Fibroblast of lung (primary cell): Measurements from ENCODE around the gene C22orf31. TPM values are rescaled to one million over a fixed set of nuclear protein-coding genes. Genes with fewer than 3 reads are reported as not detected.

Source experiments
- DNase-seq, 2 donors: peaks; one replicate each; pipeline versions ENCODE4 v3.0.0 to v3.0.0-alpha.2; 2010; ENCODE audit warnings: low read depth in 2 of 2
- H2AFZ ChIP-seq: 2 replicates; pipeline ENCODE4 v1.5.1; 2012; ENCODE audit warnings: low read length, control low read depth, inconsistent platforms
- H3K27ac ChIP-seq: 2 replicates; pipeline ENCODE4 v1.5.1; 2011; ENCODE audit warnings: low read length, control low read depth; ENCODE audit not compliant: insufficient read depth
- H3K27me3 ChIP-seq: 2 replicates; pipeline ENCODE4 v1.5.1; 2011; ENCODE audit warnings: mild to moderate bottlenecking, low read length; ENCODE audit not compliant: control insufficient read depth, insufficient read depth
- H3K36me3 ChIP-seq: 2 replicates; pipeline ENCODE4 v1.5.1; 2011; ENCODE audit warnings: low read length; ENCODE audit not compliant: control insufficient read depth, insufficient read depth
- H3K4me1 ChIP-seq: 2 replicates; pipeline ENCODE4 v1.5.1; 2011; ENCODE audit warnings: low read length; ENCODE audit not compliant: control insufficient read depth, insufficient read depth; ENCODE audit errors: extremely low read depth
- H3K4me2 ChIP-seq: 2 replicates; pipeline ENCODE4 v1.5.1; 2011; ENCODE audit warnings: low read length, control low read depth; ENCODE audit not compliant: insufficient read depth; ENCODE audit errors: extremely low read depth
- H3K4me3 ChIP-seq, 4 experiments: fragments of 200-600 bp in 1 of 4; sonication (generic) in 1 of 4; replicated peaks in 1 of 4; 2 replicates each; pipeline ENCODE4 v1.5.1; 2011 to 2016; ENCODE audit warnings: low read length in 4 of 4, low read depth in 3 of 4, mild to moderate bottlenecking in 3 of 4, control low read depth in 2 of 4, inconsistent platforms in 1 of 4, mixed read lengths in 1 of 4; ENCODE audit not compliant: insufficient read depth in 1 of 4; ENCODE audit errors: control extremely low read depth in 1 of 4
- H3K79me2 ChIP-seq: 2 replicates; pipeline ENCODE4 v1.5.1; 2012; ENCODE audit warnings: mild to moderate bottlenecking, low read length, inconsistent platforms; ENCODE audit not compliant: control insufficient read depth, insufficient read depth
- H3K9ac ChIP-seq: 2 replicates; pipeline ENCODE4 v1.5.1; 2011; ENCODE audit warnings: mild to moderate bottlenecking, low read length, control low read depth; ENCODE audit not compliant: insufficient read depth
- H3K9me3 ChIP-seq: 2 replicates; pipeline ENCODE4 v1.5.1; 2012; ENCODE audit warnings: low read depth, low read length; ENCODE audit not compliant: control insufficient read depth, insufficient read depth
- H4K20me1 ChIP-seq: 2 replicates; pipeline ENCODE4 v1.5.1; 2011; ENCODE audit warnings: low read length; ENCODE audit not compliant: control insufficient read depth, insufficient read depth; ENCODE audit errors: extremely low read depth
- EZH2 ChIP-seq: IDR thresholded peaks from 2 replicates; pipeline ENCODE4 v1.5.1; 2012; ENCODE audit warnings: low read length, control low read depth, mild to moderate bottlenecking; ENCODE audit errors: missing control alignments
- polyA plus RNA-seq, 2 donors: library from polyadenylated mRNA; depleted of rRNA in 1 of 2; stranded (reverse) in 1 of 2; unstranded in 1 of 2; fragments of >200 nt; gene quantifications; 2 replicates each; pipeline ENCODE4 v1.2.1, GENCODE V29; 2011 to 2012; ENCODE audit warnings: missing spikeins in 1 of 2
- total RNA-seq: library from RNA; depleted of rRNA; stranded (reverse); fragments of >200 nt; gene quantifications from 2 replicates; pipeline ENCODE4 v1.2.1, GENCODE V29; 2014
- TF ChIP-seq, protein P1 (sequence below), 2 donors: IDR thresholded peaks in 1 of 2; conservative IDR thresholded peaks in 1 of 2; 1 replicate in 1 of 2; 2 replicates in 1 of 2; pipeline ENCODE4 v1.5.1; 2011 to 2012; ENCODE audit warnings: low read length in 2 of 2, control low read depth in 1 of 2, inconsistent platforms in 1 of 2, low read depth in 1 of 2, mild to moderate bottlenecking in 1 of 2

Gene C22orf31
- total and polyA plus RNA-seq, 2 donors (not counting 1 experiment from before 2014, with no cell fraction given): 0.17 TPM; not detected in 1

DNA sequence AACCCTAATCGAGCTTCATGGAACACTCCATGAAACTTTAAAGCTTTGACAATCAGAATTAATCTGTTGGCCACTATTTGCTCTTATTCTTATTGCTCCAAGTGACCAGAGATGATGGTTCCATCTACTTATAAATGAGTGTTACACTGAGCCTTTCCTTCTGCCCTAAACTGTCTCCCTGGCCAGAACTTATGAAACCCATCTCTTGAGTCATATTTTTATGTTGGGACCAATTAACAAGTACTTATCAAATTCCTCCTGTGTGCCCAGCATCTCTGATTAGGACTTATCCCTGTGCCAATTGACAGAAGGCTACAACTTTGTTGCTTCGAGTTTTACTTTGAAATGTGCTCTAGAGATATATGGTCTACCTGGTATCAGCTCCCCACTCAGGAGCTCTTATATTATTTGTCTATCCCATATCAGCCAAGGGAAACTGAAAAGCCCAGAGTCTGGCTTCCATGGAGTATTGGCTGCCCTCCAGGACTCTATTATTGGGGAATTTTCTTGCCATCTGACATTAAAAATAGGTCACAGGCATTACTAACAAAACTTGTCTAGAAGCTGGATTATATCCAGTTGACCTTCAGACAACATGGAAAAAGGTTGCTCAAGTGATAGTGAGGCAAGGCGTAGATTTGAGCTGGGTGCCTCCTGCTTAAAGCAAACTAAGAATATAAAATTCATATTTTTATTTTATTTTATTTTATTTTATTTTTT, 20.0 kb upstream of the C22orf31 start:
- Histone ChIP-seq H3K4me1 (peaks cover 3% of the 10 kb centered on the region), H3K27me3 (no peaks in the 10 kb centered on the region), H3K9ac (no peak overlapping the region), H3K27ac (no peak overlapping the region), H3K36me3 (no peaks in the 10 kb centered on the region), H3K9me3 (no peaks in the 10 kb centered on the region), H2AFZ (no peak overlapping the region), H4K20me1 (no peaks in the 10 kb centered on the region), H3K4me3 (no peak overlapping the region), H3K4me2 (no peak overlapping the region), H3K79me2 (no peaks in the 10 kb centered on the region)
- DNase-seq: no peak
- no peak for TF ChIP-seq EZH2
- TF ChIP-seq, protein P1, sequence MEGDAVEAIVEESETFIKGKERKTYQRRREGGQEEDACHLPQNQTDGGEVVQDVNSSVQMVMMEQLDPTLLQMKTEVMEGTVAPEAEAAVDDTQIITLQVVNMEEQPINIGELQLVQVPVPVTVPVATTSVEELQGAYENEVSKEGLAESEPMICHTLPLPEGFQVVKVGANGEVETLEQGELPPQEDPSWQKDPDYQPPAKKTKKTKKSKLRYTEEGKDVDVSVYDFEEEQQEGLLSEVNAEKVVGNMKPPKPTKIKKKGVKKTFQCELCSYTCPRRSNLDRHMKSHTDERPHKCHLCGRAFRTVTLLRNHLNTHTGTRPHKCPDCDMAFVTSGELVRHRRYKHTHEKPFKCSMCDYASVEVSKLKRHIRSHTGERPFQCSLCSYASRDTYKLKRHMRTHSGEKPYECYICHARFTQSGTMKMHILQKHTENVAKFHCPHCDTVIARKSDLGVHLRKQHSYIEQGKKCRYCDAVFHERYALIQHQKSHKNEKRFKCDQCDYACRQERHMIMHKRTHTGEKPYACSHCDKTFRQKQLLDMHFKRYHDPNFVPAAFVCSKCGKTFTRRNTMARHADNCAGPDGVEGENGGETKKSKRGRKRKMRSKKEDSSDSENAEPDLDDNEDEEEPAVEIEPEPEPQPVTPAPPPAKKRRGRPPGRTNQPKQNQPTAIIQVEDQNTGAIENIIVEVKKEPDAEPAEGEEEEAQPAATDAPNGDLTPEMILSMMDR (conservative IDR thresholded peaks at IDR 0.05 in 1 of 2, IDR thresholded peaks at IDR 0.05 in 1 of 2; ENCODE audit: low read depth in 1 of 2, low read length in 2 of 2): no peak

DNA sequence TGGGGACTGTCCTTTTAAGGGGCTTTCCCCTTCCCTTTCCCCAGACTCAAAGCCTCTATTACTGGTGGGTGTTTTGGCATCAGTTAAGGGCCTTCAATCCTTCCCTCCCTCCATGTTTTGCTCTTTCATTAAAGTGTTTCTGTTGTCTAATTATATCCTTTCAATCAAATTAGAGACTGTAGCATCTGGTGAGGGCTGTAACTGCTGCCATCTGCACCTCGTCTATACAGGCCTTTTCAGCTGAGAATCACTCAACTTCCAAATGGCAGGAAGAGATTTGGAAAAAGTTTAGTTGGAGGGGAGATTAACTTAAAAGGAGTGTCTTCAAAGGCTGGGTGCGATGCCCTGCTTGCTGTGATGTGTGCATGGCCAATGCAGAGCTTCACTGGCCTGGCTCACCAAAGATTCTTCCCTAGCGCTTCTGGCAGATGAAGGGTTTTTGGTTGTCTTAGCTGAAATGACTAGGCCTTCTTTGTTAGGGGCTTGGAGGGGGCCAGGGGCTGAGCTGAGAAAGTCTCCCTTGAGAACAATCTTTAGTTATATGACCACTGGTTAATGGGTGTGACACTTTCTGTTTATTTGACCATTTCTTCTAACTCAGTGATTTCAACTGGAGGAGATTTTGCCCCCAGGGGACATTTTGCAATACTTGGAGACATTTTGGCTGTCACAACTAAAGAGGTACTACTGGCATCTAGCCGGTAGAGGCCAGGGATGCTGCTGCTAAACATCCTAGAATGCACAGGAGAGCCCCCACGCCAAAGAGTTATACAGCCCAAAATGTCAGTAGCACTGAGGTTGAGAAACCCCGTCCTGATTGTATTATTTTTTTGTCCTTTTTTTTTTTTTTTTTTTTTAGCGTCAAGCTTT, 18.7 kb upstream of the C22orf31 start:
- no peaks in the 10 kb centered on the region for H3K27me3 ChIP-seq
- no peak overlapping the region for H3K27ac ChIP-seq
- no peaks in the 10 kb centered on the region for H3K79me2 ChIP-seq
- DNase-seq: no peak
- H3K4me3 ChIP-seq: no peak overlapping the region
- TF ChIP-seq, protein P1 (conservative IDR thresholded peaks at IDR 0.05 in 1 of 2, IDR thresholded peaks at IDR 0.05 in 1 of 2; ENCODE audit: low read depth in 1 of 2, low read length in 2 of 2): no peak
- no peak for TF ChIP-seq EZH2
- no peak overlapping the region for H3K9ac ChIP-seq
- H3K9me3 ChIP-seq: no peaks in the 10 kb centered on the region
- no peaks in the 10 kb centered on the region for H3K36me3 ChIP-seq
- H2AFZ ChIP-seq: no peak overlapping the region
- no peak overlapping the region for H3K4me2 ChIP-seq
- H3K4me1 ChIP-seq: peaks cover 3% of the 10 kb centered on the region
- no peaks in the 10 kb centered on the region for H4K20me1 ChIP-seq

DNA sequence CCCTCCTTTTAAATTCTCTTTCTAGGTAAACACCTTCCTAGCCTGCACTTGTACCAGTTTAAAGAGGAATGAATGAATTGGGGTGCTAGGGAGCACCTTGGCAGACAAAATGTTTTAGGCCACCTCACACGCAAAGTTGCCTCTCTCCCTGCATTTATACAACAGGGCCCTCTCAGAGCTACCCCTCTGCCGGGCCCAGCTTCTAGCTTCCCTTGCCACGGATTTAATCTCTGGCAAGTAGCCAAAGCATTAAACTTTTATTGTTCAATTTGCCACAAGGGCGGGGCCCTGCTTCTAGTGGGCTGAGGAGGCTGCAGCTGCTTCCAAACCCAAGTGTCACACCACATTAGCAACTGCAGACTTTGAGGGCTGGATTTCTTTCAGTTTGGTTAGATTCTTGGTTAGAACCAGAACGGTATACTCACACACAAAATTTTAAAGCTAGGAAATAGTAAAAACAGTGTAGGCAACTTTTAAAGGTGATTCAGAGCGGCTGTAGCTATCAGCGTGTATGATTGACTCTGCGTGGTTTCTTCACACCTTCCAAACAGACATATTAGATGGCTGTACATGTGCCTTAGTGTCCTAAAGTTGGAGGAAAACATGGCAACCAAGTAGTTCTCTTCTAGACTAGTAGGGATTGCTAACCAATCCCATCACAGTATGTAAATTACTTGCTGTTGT, 17.7 kb upstream of the C22orf31 start:
- H3K9ac ChIP-seq: no peak overlapping the region
- H3K9me3 ChIP-seq: no peaks in the 10 kb centered on the region
- peak in 1 of 2 donors; percentile 36 for DNase-seq
- TF ChIP-seq EZH2: no peak
- TF ChIP-seq, protein P1 (conservative IDR thresholded peaks at IDR 0.05 in 1 of 2, IDR thresholded peaks at IDR 0.05 in 1 of 2; ENCODE audit: low read depth in 1 of 2, low read length in 2 of 2): no peak
- no peaks in the 10 kb centered on the region for H3K79me2 ChIP-seq
- no peak overlapping the region for H3K4me3 ChIP-seq
- no peaks in the 10 kb centered on the region for H4K20me1 ChIP-seq
- H3K27ac ChIP-seq: no peak overlapping the region
- H2AFZ ChIP-seq: no peak overlapping the region
- no peaks in the 10 kb centered on the region for H3K27me3 ChIP-seq
- no peaks in the 10 kb centered on the region for H3K36me3 ChIP-seq
- H3K4me2 ChIP-seq: no peak overlapping the region
- peaks cover 2% of the 10 kb centered on the region for H3K4me1 ChIP-seq
